GM23248 (cell line): Measurements from ENCODE around the gene GRAMD1A. TPM values are rescaled to one million over a fixed set of nuclear protein-coding genes. Genes with fewer than 3 reads are reported as not detected.

ENCODE experiments used
- DNase-seq: peaks from one replicate; pipeline ENCODE4 v3.0.0-alpha.2; 2015
- H2AFZ ChIP-seq: fragments of 200-600 bp; sonication (generic); 2 replicates; pipeline ENCODE4 v1.6.1; 2016; ENCODE audit warnings: antibody characterized with exemption
- H3F3A ChIP-seq: fragments of 200-600 bp; sonication (generic); 2 replicates; pipeline ENCODE4 v1.6.1; 2016; ENCODE audit warnings: mild to moderate bottlenecking, antibody characterized with exemption, mixed run types; ENCODE audit not compliant: insufficient read depth
- H3K27ac ChIP-seq: fragments of 200-600 bp; sonication (generic); 2 replicates; pipeline ENCODE4 v1.5.1; 2016; ENCODE audit warnings: mild to moderate bottlenecking
- H3K27me3 ChIP-seq: fragments of 200-600 bp; sonication (generic); replicated peaks from 2 replicates; pipeline ENCODE4 v1.6.1; 2016; ENCODE audit warnings: mild to moderate bottlenecking; ENCODE audit not compliant: insufficient read depth
- H3K36me3 ChIP-seq: fragments of 200-600 bp; sonication (generic); 2 replicates; pipeline ENCODE4 v1.6.1; 2016; ENCODE audit warnings: low read depth, mild to moderate bottlenecking
- H3K4me1 ChIP-seq: fragments of 200-600 bp; sonication (generic); 2 replicates; pipeline ENCODE4 v1.6.1; 2016; ENCODE audit warnings: mild to moderate bottlenecking; ENCODE audit not compliant: insufficient read depth
- H3K4me2 ChIP-seq: fragments of 200-600 bp; sonication (generic); one replicate; pipeline ENCODE4 v1.6.1; 2016; ENCODE audit warnings: mild to moderate bottlenecking; ENCODE audit not compliant: unreplicated experiment
- H3K4me3 ChIP-seq: fragments of 200-600 bp; sonication (generic); 2 replicates; pipeline ENCODE4 v1.5.1; 2016; ENCODE audit warnings: mild to moderate bottlenecking
- H3K79me2 ChIP-seq: fragments of 200-600 bp; sonication (generic); 2 replicates; pipeline ENCODE4 v1.6.1; 2016; ENCODE audit warnings: mild to moderate bottlenecking; ENCODE audit not compliant: insufficient read depth
- H3K9ac ChIP-seq: fragments of 200-600 bp; sonication (generic); 2 replicates; pipeline ENCODE4 v1.6.1; 2016; ENCODE audit warnings: mild to moderate bottlenecking
- H3K9me2 ChIP-seq: fragments of 200-600 bp; sonication (generic); 2 replicates; pipeline ENCODE4 v1.6.1; 2016; ENCODE audit warnings: mixed run types, mild to moderate bottlenecking, moderate library complexity; ENCODE audit not compliant: insufficient read depth
- H3K9me3 ChIP-seq: fragments of 200-600 bp; sonication (generic); one replicate; pipeline ENCODE4 v1.6.1; 2017; ENCODE audit warnings: low read depth
- H4K20me1 ChIP-seq: fragments of 200-600 bp; sonication (generic); 2 replicates; pipeline ENCODE4 v1.6.0; 2016; ENCODE audit not compliant: insufficient read depth
- EZH2 ChIP-seq: fragments of 200-600 bp; sonication (generic); IDR thresholded peaks from 2 replicates; pipeline ENCODE4 v1.6.1; 2018; ENCODE audit warnings: antibody characterized with exemption, mild to moderate bottlenecking; ENCODE audit not compliant: insufficient read depth, poor library complexity, severe bottlenecking
- EZH2phosphoT487 ChIP-seq: fragments of 200-600 bp; sonication (generic); IDR thresholded peaks from 2 replicates; pipeline ENCODE4 v1.6.1; 2018; ENCODE audit warnings: antibody characterized with exemption, moderate library complexity, mild to moderate bottlenecking, low read depth; ENCODE audit not compliant: insufficient read depth
- WGBS, 2 experiments: methylation state at CpG; one replicate each; pipeline ENCODE4 v1.1.6; 2015 to 2017; ENCODE audit warnings: low lambda C conversion rate in 2 of 2, low coverage in 1 of 2; ENCODE audit errors: missing lambda C conversion rate in 2 of 2; 5-methylcytosine and 5-hydroxymethylcytosine counted together
- in situ Hi-C: fragments of 300-500 bp; cut with MboI; formaldehyde crosslinking; loops from 2 replicates; pipeline ENCODE4 v1.15.0; 2020
- polyA plus RNA-seq: library from polyadenylated mRNA; unstranded; fragments of >200 nt; fragmentation: Nextera tagmentation; extraction: Ambion mirVana; gene quantifications from 2 replicates; pipeline ENCODE4 v1.2.1, GENCODE V29; 2016
- total RNA-seq: library from RNA; depleted of rRNA; stranded (reverse); fragments of >200 nt; shearing (Covaris generic); gene quantifications from 2 replicates; pipeline ENCODE4 v1.2.3, GENCODE V29; 2014

Gene GRAMD1A
- total and polyA plus RNA-seq, 2 experiments from 2014 or later, result 17.3 to 33.8 TPM

DNA sequence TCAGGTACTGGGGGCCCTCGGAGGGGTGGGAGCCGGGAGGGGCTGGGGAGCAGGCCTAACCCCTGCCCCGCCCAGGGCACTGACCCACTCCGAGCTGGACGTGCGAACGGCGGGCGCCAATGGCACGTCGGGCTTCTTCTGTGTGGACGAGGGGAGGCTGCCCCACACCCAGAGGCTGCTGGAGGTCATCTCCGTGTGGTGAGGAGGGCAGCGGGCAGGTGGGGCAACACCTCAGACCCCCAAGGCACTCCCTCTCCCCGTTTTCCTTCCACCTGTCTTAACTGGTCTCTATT lies 59.6 kb downstream of the GRAMD1A start:
- WGBS, 2 experiments, result 54 to 63% methylated on average over 11 to 15 of the region's 15 CpGs
- DNase-seq, result no peak
- H3K4me3 ChIP-seq, result no peak overlapping the region
- no peak overlapping the region for H2AFZ ChIP-seq
- H3K27me3 ChIP-seq, result peaks cover 24% of the 10 kb centered on the region
- no peaks in the 10 kb centered on the region for H3F3A ChIP-seq
- no peaks in the 10 kb centered on the region for H3K9me3 ChIP-seq
- in situ Hi-C loops, result no loop called here
- H3K4me2 ChIP-seq, result no peak overlapping the region
- no peaks in the 10 kb centered on the region for H3K36me3 ChIP-seq
- H3K79me2 ChIP-seq, result no peaks in the 10 kb centered on the region
- H3K27ac ChIP-seq, result no peak overlapping the region
- H3K9me2 ChIP-seq, result no peaks in the 10 kb centered on the region
- TF ChIP-seq EZH2 (no peak), EZH2phosphoT487 (no peak)
- H4K20me1 ChIP-seq, result no peaks in the 10 kb centered on the region
- no peaks in the 10 kb centered on the region for H3K4me1 ChIP-seq
- H3K9ac ChIP-seq, result no peak overlapping the region

DNA sequence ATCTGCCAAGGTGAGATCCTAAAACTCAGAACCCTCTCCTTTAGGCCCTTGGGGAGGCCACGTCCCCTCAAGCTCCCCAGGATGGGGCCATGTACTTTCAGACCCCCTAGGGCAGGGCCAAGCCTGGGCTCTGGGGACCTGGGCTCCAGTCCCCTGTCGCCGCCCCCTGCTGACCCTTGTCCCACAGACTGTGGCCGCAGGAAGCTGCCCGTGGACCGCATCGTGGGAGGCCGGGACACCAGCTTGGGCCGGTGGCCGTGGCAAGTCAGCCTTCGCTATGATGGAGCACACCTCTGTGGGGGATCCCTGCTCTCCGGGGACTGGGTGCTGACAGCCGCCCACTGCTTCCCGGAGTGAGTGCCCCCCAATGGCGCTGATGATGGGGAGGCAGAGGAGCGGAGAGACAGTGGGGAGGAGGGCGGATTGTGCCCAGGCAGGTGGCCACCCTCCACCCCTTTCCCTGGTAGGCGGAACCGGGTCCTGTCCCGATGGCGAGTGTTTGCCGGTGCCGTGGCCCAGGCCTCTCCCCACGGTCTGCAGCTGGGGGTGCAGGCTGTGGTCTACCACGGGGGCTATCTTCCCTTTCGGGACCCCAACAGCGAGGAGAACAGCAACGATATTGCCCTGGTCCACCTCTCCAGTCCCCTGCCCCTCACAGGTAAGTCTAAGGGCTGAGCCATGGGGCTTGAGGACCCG lies 60.2 kb downstream of the GRAMD1A start:
- no peaks in the 10 kb centered on the region for H4K20me1 ChIP-seq
- no peak overlapping the region for H3K27ac ChIP-seq
- peaks cover 24% of the 10 kb centered on the region for H3K27me3 ChIP-seq
- no peak overlapping the region for H3K9ac ChIP-seq
- in situ Hi-C loops, result no loop called here
- no peak overlapping the region for H3K4me2 ChIP-seq
- H3K9me3 ChIP-seq, result no peaks in the 10 kb centered on the region
- no peaks in the 10 kb centered on the region for H3F3A ChIP-seq
- 71 to 74% methylated on average over 27 to 29 of the region's 29 CpGs for WGBS, 2 experiments
- DNase-seq, result no peak
- no peaks in the 10 kb centered on the region for H3K4me1 ChIP-seq
- no peaks in the 10 kb centered on the region for H3K9me2 ChIP-seq
- no peak overlapping the region for H2AFZ ChIP-seq
- TF ChIP-seq EZH2, result no peak
- TF ChIP-seq EZH2phosphoT487, result no peak
- no peak overlapping the region for H3K4me3 ChIP-seq
- no peaks in the 10 kb centered on the region for H3K36me3 ChIP-seq
- H3K79me2 ChIP-seq, result no peaks in the 10 kb centered on the region

DNA sequence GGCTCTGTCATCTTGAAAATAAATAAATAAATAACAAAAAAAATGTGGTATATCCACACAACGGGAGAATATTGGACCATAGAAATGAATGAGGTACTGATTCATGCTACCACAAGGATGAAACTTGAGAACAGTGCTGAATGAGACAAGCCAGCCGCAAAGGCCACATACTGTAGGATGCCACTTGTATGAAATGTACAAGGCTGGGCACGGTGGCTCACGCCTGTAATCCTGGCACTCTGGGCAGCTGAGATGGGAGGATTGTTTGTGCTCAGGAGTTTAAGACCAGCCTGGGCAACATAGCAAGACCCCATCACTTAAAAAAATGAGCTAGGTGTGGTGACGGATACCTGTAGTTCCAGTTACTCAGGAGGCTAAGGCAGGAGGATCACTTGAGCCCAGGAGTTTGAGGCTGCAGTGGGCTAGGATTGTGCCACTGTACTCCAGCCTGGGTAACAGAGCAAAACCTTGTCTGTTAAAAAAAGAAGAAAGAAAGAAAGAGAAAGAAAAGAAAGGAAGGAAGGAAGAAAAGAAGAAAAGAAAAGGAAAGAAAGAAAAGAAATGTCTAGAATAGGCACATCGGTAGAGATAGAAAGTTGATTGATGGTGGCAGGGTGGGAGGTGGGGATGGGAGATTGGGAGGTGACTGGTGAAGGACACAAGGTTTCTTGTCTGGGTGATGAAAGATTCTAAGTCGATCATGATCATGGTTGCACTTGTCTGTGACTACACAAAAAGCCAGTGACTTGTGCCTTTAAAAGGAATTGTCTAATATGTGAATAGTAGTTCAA lies 61.7 kb downstream of the GRAMD1A start:
- no peaks in the 10 kb centered on the region for H3K36me3 ChIP-seq
- H3K4me1 ChIP-seq, result no peaks in the 10 kb centered on the region
- 51 to 57% methylated on average over 7 of the region's 7 CpGs for WGBS, 2 experiments
- no peak overlapping the region for H3K9ac ChIP-seq
- no peak overlapping the region for H3K27ac ChIP-seq
- H2AFZ ChIP-seq, result no peak overlapping the region
- peaks cover 15% of the 10 kb centered on the region for H3K27me3 ChIP-seq
- H3F3A ChIP-seq, result no peaks in the 10 kb centered on the region
- in situ Hi-C loops, result no loop called here
- no peaks in the 10 kb centered on the region for H3K9me2 ChIP-seq
- H3K79me2 ChIP-seq, result no peaks in the 10 kb centered on the region
- H4K20me1 ChIP-seq, result no peaks in the 10 kb centered on the region
- TF ChIP-seq EZH2phosphoT487 (no peak), EZH2 (no peak)
- DNase-seq, result peak; percentile 38
- no peak overlapping the region for H3K4me3 ChIP-seq
- no peak overlapping the region for H3K4me2 ChIP-seq
- H3K9me3 ChIP-seq, result no peaks in the 10 kb centered on the region

DNA sequence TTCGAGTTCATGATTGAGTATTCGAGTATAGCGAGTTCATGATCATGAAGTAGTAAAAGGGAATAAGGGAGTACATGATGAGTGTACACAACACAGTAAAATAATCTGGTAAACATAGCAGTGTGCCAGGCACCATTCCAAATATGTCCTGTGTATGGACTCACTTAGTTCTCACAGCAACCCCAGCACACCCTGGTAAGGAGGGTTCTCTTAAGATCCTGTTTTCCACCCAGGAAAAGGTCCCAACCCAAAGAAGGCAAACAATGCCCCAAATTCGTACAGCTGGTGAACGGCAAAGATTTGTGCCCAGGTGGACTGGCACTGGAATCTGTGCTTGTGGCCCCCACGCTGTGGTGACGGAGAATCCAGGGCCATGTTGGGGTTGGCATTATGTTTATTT lies 62.8 kb downstream of the GRAMD1A start:
- H3K79me2 ChIP-seq, result no peaks in the 10 kb centered on the region
- H3K4me3 ChIP-seq, result no peak overlapping the region
- no peaks in the 10 kb centered on the region for H3K9me2 ChIP-seq
- H3K27ac ChIP-seq, result no peak overlapping the region
- no peak overlapping the region for H2AFZ ChIP-seq
- no peak for TF ChIP-seq EZH2phosphoT487
- no peak for TF ChIP-seq EZH2
- 76 to 79% methylated on average over 7 of the region's 7 CpGs for WGBS, 2 experiments
- H3K4me2 ChIP-seq, result no peak overlapping the region
- no peaks in the 10 kb centered on the region for H3K36me3 ChIP-seq
- H3F3A ChIP-seq, result no peaks in the 10 kb centered on the region
- no peak for DNase-seq
- in situ Hi-C loops, result no loop called here
- H3K9ac ChIP-seq, result no peak overlapping the region
- H3K9me3 ChIP-seq, result no peaks in the 10 kb centered on the region
- H4K20me1 ChIP-seq, result no peaks in the 10 kb centered on the region
- H3K4me1 ChIP-seq, result no peaks in the 10 kb centered on the region
- H3K27me3 ChIP-seq, result peaks cover 11% of the 10 kb centered on the region; the same call in 1 of the 2 replicates
